Measurements from ENCODE around the gene CRB2.
"Not testable (repeated sequence)": the region's sequence is repeated elsewhere in the genome, so short reads cannot be mapped to it uniquely, and the experiment has no call there.

Gene CRB2

DNA sequence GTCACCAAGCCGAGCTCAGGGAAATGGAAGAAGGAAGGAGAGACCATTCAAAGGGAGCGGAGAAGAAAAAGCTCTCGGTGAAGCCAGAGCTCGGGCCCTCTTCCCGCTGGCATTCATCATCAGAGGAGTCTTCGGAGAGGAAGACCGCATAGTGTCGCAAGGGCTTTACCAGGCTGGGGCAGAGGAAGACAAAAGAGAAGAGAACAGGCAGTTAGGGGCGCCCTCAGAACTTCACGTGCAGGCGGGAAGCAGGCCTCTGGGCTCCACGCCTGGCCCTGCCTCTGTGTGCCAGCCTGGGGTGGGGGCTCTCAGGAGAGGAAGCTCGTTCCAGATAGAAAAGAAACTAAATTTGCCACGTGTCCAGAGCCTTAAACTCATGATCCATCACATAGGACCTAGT is 31.7 kb downstream of the CRB2 start:
- no peak for FAIRE-seq

DNA sequence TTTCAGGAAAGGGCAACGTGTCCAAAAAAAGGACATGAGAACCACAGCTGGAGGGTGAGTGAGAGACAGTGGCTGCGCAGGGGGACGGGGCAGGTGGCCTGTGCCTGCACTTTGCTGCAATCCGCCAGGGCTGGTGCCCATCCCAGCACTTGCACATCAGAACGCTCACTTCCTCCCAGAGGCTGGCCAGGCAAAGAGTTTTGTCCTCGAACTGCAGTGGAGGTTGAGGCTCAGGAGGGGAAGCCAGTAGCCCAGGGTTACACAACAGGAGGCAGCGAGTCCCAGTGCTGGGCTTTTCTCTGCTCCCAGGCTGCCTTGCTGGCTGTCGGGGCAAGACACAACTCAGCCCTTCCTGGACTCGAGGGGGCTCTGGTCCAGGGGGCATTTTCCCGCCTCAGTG is 33.1 kb downstream of the CRB2 start:
- no peak for FAIRE-seq

DNA sequence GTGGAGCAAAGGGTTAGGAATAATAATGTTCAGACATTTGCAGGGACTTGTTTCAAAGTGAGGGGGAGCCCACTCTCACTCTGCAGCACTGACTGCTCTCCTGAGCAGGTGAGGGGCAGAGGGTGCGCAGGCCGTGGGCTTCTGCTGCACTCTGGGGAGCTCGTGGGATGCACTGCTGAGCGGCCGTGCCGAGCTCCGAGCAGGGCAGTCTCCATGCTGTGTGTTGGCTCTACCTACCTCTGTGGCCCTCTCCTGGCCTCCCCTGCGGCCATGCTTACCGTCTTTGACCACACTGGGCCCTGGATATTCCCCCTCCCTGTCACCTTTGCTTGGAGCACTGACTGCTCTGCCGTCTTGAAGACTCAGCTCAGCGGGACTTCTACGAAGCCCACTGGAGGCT is 33.7 kb downstream of the CRB2 start:
- FAIRE-seq = no peak

DNA sequence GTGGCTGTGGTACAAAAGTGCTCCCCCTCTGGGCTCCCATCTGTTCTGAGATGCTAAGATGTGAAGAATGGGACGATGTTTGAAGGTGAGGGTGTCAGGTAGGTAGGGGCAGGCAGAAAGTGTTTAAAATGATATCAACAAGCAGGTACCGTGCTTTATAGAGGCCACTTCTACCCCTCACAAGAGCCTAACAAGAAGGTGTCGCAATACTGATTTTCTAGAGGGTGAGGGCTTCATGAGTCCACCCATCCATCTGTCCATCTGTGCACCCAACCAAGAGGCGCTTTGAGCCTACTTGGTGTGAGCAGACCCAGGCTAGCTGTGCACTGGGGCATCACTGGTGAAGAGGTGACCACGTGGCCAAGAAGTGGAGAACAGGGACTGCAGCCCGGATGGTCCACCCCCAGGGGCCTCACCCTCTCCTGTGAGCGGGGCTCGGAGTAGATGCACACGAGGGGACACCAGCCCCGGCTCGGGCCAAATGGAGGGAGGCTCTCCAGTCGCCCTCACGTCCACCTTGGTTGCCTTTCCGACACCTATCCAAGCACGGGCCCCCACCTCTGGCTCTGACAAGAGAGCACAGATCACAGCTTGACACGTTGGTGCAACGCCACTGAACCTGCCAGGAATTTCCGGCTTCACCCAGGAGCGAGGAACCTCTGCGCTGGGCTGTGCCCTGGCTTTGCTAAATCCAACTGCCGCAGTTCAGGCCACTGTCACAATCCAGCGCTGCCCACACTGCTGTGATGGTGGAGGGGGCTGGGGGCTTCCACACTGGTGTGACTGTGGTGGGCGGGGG is 34.5 kb downstream of the CRB2 start:
- no peak for FAIRE-seq

DNA sequence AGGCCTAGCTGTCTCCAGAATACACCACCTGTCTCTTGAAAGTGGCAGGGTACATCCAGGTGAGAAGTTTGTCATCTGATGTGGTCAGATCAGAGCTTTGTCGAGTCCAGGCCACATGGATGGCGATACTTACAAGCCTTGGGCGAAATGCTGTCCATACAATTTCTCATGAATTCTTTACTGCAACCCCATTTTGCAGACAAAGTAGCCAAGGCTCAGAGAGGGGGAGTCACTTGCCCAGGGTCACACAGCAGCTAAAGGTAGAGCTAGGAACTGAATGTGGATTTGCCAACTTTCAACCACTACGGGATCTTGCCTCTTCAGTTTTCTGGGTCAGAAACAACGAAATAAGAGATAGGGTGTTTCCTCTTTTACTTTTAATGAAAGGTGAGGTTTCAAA is 35.2 kb downstream of the CRB2 start:
- FAIRE-seq = no peak

DNA sequence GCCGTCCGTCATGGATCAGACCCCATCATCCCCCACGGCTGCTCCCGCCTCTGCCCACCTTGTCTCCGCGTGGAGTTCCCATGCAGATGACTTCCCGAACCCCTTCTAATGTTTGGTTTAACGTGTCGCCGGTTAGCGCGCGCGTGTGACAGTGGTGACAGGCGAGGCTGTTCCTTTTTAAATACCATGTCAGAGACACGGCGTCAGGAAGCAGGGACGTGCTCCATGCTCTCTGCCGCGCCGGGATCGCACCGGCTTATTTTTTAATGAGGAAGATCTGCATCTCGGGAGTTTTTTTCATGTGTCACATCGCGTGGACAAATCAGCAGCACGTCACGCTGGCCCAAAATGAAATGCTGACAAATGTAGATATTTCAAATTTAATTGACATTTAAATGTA is 35.9 kb downstream of the CRB2 start:
- FAIRE-seq = no peak

DNA sequence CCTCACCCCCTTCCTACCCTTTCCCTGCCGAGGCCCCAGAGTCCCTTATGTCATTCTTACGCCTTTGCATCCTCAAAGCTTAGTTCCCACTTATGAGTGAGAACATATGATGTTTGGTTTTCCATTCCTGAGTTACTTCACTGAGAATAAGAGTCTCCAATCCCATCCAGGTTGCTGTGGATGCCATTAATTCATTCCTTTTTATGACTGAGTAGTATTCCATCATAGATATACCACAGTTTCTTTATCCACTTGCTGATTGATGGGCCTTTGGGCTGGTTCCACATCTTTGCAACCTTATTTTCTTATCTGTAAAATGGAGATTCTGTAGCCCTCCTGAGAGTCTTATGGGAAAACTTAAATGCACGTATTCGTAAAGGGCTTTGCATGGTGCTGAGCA is 36.8 kb downstream of the CRB2 start:
- FAIRE-seq = no peak

DNA sequence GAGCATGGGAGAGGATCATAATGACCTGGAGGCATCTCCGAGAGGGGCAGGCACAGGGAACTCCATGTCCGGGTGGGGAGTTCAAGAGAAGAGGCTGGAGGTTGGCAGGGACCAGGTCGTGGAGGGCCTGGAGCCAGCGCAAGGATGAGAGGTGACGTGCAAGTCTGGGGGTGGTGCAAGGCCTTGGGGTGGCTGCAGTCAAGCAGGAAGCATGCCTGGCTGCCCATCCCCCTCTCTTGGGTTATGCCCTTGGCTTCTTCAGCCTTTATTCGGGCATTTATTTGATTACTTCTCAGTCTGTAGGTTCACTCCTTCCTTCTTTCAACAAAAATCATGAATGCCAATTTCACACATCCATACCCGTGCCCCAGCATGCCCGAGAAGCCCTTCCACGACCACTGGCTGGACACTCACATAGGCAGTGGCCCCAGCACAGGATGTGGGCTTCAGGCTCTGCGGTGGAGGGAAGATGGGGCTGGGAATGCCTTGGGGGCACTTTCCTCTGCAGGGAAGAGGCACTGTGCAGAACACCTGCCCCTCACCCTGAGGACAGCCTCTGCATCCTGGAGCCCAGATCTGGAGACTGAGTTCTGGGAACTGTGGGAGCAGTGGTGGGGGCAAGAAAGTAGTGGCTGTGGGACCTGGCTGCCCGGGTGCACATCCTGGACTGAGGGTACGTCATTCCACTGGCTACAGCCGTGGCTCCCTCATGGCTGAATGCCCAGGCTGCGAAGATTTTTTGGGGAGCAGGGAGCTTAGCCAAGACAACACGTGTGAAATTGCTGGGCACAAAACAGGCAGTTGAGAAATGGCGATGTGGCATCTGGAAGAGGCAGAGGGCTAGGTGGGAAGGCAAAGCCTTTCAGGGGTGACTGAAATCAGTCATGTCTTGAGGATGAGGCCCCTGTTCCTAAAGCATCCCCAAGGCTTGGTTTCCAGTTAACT is 38.6 kb downstream of the CRB2 start:
- no peak for FAIRE-seq

DNA sequence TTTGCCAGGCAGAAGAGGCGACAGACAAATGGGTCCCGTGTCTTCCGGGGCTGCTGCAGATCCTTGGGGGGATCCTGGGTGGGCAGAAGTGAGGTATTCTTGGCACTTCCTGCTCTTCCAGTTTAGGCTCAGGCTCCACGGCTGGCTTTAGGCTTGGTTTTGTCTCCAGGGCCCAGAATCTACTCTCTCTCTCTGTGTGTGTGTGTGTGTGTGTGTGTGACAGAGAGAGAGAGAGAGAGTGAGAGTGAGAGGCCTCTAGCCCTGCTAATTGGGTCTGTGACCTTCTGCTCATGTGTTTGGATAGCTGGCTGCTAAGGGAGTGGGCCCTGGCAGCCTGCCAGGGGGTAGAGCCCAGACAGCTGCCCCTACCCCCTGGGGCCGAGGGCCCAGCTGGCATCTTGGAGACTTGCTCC is 39.3 kb downstream of the CRB2 start:
- FAIRE-seq = no peak

DNA sequence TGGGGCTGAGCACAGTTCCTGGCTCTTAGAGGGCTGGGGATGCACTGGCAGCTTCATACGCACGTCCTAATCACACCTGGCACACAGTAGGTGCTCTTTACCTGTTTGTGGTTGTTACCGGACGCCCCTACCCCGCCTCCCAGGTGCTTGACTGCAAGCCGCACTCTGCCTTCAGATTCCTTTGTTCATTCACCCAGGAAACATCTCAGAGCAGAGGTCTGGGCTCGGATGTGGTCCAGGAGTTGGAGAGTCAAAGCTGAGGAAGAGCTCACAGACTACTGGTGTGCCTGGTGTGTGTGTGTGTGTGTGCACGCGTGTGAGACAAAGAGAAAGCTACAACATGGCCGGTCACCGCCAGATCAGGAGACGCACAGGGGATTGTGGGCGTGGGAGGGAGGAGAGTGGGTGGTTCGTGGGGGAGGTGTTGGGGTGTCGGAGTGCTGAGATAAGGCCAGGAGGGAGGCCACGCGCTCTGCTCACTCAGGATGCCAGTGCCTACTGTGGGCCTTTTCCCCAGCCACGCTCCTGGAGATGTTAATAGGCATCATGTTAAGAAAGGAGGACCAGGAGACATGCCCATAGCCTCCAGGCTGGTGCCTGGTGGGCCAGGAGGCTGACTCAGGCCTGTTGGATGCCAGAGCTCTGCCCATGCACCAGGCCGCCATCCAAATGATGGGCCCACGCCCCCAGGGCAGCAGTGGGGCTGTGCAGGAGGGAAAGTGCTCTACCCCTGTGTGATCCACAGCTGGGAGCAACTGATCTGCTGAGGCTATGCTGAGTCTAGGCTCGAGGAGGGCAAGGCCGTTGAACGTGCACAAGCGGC is 39.9 kb downstream of the CRB2 start:
- no peak for FAIRE-seq

DNA sequence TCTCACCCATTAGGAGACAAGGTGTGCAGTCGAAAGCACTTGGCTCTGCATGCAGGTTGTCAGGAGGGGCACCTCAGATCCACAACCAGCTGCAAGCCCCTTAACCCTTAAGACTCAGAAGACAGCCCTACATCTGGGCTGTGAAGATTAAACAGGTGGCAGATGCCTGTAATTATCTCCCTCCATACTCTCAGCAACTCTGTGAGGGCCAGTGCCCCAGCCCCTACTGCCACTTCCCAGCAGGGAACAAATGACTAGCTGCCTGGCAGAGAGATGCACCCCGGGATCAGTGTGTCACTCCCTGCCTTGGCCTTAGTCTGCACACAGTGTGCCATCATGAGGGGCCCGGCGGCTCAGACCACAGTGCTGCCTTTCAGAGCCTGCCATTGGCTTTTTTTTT is 42.0 kb downstream of the CRB2 start:
- no peak for FAIRE-seq

DNA sequence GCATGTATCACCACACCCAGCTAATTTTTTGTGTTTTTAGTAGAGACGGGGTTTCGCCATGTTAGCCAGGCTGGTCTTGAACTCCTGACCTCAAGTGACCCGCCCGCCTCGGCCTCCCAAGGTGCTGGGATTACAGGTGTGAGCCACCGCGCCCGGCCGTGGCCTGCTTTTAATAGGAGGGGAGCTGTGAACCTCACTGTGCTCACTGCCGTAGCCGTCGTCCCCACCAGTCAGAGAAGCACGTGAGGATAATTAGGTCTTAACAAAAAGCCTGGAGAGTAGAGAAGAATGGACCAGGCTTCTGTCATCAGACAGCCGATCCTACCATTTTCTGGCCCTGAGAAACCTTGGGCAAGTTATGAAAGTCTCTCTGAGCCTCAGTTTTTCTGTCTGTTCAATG is 42.9 kb downstream of the CRB2 start:
- FAIRE-seq = not testable (repeated sequence)

DNA sequence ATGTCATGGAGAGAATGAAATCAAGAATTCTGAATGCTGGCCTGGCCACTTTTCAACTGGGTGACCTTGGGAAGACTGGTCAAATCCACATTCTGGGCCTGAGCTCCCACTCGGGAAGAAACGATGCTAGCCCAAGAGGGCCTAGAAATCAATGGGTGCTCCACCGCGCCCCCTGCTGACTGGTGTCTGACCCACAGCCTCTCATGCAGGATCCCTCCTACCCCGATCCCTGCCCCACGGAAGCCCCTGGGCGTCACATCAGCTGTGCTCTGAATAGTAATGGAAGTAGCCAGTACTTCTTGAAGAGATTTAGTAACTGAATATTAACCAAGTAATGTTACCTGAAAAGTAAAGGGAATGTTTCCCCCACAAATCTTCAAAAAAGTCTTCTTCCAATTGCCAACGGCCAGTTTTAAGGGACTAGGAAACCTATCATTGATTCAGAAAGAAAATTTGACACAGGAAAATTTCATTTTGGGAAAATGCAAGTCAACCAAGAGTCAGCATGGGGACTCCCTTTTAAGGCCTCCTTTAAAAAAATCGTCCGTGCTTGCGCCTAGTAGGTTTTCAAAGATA is 43.9 kb downstream of the CRB2 start:
- FAIRE-seq = no peak

DNA sequence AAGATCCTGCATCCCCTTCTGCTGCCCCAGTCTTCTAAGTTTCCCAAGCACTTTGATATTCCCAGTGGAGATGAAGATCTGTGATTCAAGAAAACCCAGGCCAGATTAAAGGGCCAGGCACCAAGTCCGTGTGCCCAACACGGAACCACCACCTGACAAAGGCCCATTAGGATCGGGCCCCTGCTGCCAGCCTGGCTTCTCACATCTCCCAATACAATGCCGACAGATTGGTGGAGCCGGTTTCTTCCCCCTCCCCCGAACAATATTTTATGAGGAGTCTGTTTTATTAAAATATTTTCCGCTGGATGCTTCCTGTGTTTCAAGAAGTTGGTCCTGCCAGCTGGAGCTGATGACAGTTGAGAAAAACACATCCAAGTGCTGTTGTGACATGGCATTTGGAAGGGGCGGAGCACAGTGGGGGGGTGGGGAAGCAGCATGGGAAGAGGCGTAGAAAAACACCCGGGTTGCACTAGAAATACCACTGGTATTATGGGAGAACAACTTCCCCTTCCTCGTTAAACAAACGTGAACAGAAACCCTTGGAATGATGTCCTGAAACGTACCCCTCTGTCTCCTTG is 45.0 kb downstream of the CRB2 start:
- FAIRE-seq = no peak

DNA sequence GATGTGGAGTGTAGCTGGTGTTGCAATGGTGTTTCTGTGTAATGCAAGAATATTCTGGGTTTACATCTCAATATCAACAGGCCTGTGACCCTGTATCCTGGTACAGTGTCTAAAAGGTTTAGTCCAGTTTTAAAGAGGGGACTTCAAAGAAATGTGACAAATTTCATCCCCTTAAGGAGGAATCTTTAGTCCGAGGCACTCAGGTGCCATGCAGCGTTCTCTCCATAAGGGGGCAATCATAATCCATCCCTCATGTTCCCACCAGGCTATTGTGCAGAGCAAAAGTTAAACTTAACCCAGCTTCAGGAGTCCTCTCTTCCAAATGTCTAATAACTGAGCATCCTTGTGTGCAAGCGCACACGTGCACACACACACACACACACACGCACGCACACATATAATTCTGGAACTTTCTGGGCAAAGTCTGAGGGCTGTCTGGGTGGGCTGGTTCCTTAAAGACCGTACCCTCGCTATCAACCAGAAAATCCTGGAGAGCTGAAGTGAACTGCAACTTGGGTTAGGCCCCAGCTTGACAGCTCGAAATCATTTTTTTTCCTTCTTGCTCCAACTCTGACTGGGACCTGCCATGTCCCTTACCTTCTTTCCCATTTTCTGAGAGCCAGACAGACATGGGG is 46.0 kb downstream of the CRB2 start:
- FAIRE-seq = peak; percentile 31

DNA sequence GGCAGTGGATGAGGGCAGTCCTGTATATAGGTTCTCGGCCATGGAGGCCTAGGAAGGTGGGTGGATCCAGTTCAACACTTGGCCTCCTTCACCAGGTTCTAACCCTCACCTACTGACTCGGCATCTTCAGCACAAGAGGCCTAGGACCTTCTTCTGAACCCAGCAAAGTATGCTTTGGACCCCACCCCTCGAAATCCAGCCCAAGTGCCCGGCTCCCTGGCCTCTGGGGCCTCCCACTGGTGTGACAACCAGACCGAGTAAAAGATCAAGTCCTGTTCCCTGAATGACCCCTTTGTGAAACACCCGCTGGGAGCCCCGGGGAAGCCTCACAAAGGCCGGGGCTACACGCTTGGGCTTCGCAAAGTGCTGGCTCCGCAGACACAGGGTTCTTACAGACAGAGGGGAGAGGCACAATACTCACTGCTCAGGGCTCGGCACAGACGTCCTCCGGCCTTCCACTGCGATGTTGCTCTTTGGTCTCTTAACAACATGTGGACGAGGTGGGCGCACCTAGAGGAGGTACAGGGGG is 47.0 kb downstream of the CRB2 start:
- FAIRE-seq = no peak

DNA sequence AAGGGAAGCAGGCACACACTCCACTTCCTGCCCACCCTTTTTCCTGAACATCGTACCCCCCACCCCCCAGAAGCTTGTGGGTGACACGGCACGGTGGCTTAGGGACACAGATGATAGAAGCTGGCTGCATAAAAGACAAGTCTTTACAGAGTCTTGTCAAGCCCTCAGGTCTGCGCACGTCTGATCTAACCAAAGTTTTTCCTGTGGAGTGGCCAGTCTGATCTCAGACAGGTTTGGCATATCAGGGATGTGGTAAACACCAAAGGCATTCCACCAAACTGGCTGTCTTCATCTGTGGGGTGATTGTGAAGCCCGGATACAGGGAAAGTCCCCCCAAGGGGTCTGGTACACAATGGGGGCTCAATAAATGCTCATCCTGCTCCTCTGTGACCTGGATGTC is 50.0 kb downstream of the CRB2 start:
- no peak for FAIRE-seq

DNA sequence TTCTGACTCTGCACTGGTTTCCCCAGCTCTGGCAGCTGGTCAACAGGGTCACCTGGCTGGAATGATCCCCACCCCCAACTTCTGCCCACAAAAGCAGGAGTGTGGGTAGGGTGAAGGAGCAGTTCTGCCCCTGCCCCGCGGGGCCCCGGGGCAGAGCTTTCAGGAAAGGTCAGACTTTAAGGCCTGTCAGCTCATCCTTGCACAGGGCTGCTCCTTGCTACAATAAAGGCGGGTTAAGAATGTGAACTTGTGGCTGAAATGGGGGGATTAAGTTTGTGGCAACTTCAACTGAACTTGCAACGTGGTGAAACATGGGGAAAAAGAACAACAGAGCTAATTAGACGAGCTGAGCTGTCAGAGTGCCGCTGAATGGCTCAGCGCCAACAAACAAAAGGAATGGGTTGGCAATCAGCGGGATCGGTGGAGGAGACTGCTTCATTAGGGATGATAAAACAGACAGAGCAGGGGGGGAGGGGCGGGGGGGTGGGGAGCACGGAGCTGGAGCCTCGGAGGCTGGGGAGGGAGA is 50.8 kb downstream of the CRB2 start:
- FAIRE-seq = no peak

DNA sequence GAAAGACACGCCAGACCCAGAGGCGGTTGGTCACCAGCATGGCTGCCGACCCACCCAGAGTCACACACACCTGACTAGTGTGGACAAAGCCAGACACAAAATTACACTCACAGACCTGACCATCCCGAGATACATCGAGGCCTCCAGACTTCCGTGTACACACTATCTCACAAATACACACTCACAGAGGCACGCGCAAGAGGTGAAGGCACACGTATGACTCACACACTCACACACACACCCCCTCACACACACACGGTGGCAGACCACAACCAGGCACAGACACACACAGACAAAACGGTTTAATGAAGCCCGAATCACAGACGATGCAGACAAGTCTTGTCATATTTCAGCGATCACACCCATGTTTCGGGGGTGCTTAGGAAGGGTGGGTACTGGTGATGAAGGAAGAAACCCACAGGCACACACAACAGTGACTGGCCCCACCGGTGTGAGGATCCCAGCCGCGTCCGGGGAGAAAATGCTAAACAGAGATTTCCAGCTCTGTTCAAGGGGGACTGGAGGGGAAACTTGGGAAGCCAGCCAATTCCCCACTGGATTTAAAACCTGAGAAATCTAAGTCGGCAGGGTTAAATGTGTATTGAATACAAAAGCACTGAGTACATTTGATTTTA is 51.3 kb downstream of the CRB2 start:
- no peak for FAIRE-seq

DNA sequence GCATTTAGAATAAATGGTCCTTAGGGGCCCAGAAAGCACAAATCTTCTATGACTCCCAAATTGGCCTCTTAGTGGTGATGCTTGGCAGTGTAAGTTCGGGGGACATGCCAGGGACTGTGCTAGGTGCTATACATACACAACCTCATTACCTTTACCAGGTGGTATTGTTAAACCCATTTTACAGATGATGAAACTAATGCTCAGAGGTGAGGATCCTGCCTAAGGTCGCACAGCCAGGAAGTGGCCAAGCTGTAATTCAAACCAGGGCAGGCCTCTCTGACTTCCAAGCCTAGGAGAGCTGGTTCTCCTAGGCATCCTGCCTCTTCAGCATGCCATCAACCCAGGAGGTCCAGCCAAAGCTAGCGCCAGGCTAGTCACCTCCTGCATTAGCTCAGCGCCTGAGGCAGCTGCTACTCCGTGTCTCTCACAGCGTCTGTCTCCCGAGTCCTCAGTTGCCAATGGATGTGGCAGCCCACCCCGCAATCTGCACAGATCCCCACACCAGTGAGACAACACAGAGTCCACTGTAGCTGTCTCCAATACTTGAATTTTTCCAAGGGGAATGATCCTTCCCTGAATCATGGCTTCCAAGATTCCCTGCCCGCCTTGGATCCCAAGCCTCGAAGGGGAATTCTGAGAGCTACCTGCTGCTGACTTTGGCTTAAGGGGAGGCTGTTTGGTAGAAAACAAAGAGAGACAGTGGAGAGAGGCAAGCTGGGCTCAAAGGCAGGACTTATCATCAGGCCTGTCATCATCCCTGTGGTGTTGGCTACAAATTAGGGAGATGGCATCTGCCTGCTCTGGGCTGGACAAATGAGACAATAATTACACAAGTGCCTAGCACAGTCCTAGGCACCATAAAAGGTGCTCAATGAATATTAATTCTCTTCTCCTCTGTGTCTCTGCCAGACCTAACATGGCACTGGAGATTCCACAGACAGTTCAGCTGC is 52.6 kb downstream of the CRB2 start:
- FAIRE-seq = no peak

Data from G401.6 (cell line).